Subcutaneous abdominal adipose tissue (tissue), 5 donors: ENCODE data around the gene CCRL2.
"Not testable (repeated sequence)": the region's sequence is repeated elsewhere in the genome, so short reads cannot be mapped to it uniquely, and the experiment has no call there.

ENCODE experiments used
- H3K27ac ChIP-seq: one replicate; pipeline ENCODE4 v1.7.0; 2013; ENCODE audit warnings: low read depth, mild to moderate bottlenecking, inconsistent platforms, low read length, moderate library complexity
- H3K27me3 ChIP-seq, 5 donors: one replicate each; pipeline ENCODE4 v1.7.0; 2013; ENCODE audit warnings: low read length in 5 of 5, inconsistent platforms in 1 of 5; ENCODE audit not compliant: control insufficient read depth in 5 of 5, insufficient read depth in 4 of 5
- H3K36me3 ChIP-seq, 5 donors: one replicate each; pipeline ENCODE4 v1.7.0; 2013; ENCODE audit warnings: low read length in 5 of 5; ENCODE audit not compliant: control insufficient read depth in 5 of 5, insufficient read depth in 5 of 5
- H3K4me1 ChIP-seq, 5 donors: one replicate each; pipeline ENCODE4 v1.7.0; 2013; ENCODE audit warnings: low read length in 5 of 5, mild to moderate bottlenecking in 3 of 5, moderate library complexity in 1 of 5; ENCODE audit not compliant: control insufficient read depth in 5 of 5, insufficient read depth in 5 of 5
- H3K4me3 ChIP-seq, 5 donors: one replicate each; pipeline ENCODE4 v1.7.0; 2013; ENCODE audit warnings: low read length in 5 of 5, low read depth in 1 of 5
- H3K9ac ChIP-seq, 5 donors: one replicate each; pipeline ENCODE4 v1.7.0; 2013; ENCODE audit warnings: low read length in 5 of 5, mild to moderate bottlenecking in 4 of 5, moderate library complexity in 3 of 5
- H3K9me3 ChIP-seq, 5 donors: one replicate each; pipeline ENCODE4 v1.7.0; 2013; ENCODE audit warnings: low read length in 5 of 5; ENCODE audit not compliant: control insufficient read depth in 5 of 5
- donor health status: healthy.
- donor health status: healthy.
- donor health status: healthy.
- donor health status: healthy.
- donor health status: healthy.

CCRL2 gene

GRCh38 chr3:46413951-46414350 is 6.9 kb downstream of the CCRL2 start:
- H3K36me3 ChIP-seq = no peaks in the 10 kb centered on the region
- H3K9me3 ChIP-seq = no peaks in the 10 kb centered on the region
- peak overlapping the region; percentile 42 for H3K27ac ChIP-seq
- no peak overlapping the region for H3K4me3 ChIP-seq
- peaks cover 0 to 49% (median 2%) of the 10 kb centered on the region in 5 donors for H3K4me1 ChIP-seq
- H3K27me3 ChIP-seq = no peaks in the 10 kb centered on the region
- H3K9ac ChIP-seq = no peak overlapping the region

DNA sequence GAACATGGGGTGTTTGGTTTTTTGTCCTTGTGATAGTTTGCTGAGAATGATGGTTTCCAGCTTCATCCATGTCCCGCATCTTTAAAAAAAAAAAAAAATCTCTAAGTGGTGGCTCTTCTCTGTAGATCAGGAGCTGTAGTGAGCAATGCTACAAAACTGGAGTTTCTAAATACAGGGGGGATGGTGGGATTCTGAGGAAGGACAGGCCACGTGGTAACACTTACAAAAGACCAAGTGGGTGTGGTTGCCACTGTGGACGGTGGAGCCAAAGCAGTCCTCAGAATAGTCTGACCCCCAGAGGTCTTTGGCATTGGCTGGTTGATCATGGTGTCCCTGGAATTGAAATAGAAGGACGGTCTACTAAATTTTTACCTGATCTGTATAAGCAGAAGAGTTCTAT is 7.7 kb downstream of the CCRL2 start:
- Histone ChIP-seq H3K4me3 (no peak overlapping the region), H3K27me3 (no peaks in the 10 kb centered on the region), H3K4me1 (peaks cover 0 to 47% (median 2%) of the 10 kb centered on the region in 5 donors), H3K9ac (no peak overlapping the region), H3K36me3 (no peaks in the 10 kb centered on the region), H3K27ac (no peak overlapping the region), H3K9me3 (no peaks in the 10 kb centered on the region)

DNA sequence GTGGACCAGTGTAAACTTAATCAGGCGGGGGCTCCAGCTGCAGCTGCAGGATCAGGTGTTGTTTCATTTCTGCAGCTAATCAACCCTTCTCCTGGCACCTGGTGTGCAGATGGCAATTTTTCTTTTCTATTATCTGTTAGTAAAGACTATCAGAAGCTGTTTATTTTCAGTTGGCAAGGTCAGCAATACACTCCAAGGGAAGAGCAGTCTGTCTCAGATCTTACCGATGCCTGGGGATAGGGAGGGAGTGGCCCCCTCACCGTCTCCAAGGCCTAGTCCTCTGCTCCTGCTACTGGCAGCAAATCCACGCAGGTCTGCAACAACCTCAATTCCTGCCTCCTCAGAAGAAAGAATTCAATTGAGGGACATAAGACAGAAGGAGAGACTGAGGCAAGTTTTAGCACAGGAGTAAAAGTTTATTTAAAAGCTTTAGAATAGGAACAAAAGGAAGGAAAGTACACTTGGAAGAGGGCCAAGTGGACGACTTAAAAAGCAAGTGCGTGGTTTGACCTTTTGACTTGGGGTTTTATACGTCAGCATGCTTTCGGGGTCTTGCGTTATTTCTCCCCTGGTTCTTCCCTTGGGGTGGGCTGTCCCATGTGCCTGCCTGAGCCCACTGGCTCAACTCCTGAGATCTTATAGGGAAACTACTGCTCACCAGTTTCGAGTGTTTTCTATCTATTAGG is 9.2 kb downstream of the CCRL2 start:
- no peak overlapping the region for H3K27ac ChIP-seq
- no peak overlapping the region for H3K4me3 ChIP-seq
- H3K36me3 ChIP-seq = no peaks in the 10 kb centered on the region
- H3K4me1 ChIP-seq = peaks cover 0 to 37% (median 2%) of the 10 kb centered on the region in 5 donors
- no peaks in the 10 kb centered on the region for H3K9me3 ChIP-seq
- H3K27me3 ChIP-seq = no peaks in the 10 kb centered on the region
- H3K9ac ChIP-seq = no peak overlapping the region

GRCh38 chr3:46416811-46417510 is 9.9 kb downstream of the CCRL2 start:
- H3K27me3 ChIP-seq = no peaks in the 10 kb centered on the region
- H3K27ac ChIP-seq = no peak overlapping the region
- no peak overlapping the region for H3K9ac ChIP-seq
- H3K4me1 ChIP-seq = peaks cover 0 to 37% (median 2%) of the 10 kb centered on the region in 5 donors
- no peaks in the 10 kb centered on the region for H3K9me3 ChIP-seq
- H3K36me3 ChIP-seq = no peaks in the 10 kb centered on the region
- H3K4me3 ChIP-seq = no peak overlapping the region

- no peak overlapping the region for H3K9ac ChIP-seq
- H3K27ac ChIP-seq = no peak overlapping the region
- H3K36me3 ChIP-seq = no peaks in the 10 kb centered on the region
- H3K9me3 ChIP-seq = no peaks in the 10 kb centered on the region
- H3K4me1 ChIP-seq = peaks cover 0 to 27% (median 2%) of the 10 kb centered on the region in 5 donors
- H3K4me3 ChIP-seq = no peak overlapping the region
- H3K27me3 ChIP-seq = no peaks in the 10 kb centered on the region
These were observed 11.0 kb downstream of the CCRL2 start for GRCh38 chr3:46417841-46418611.

DNA sequence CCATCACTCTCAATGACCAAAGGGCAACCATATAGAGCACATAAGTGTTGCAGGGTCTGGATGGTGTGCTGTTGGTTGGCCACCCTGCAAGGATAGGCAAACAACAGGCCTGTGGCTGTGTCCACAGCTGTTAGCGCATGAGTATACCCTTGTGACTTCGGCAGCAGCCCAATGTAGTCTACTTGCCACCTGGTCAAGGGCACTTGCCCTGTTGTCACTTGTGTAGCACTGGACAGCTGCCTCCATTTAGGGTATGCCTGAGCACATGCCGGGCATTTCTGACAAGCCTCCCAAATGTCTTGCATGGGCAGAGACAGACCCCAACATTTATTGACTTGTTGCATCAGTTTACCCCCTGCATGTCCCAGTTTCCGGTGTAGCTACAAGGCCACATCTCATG is 12.8 kb downstream of the CCRL2 start:
- peaks cover 0 to 18% (median 2%) of the 10 kb centered on the region in 5 donors for H3K4me1 ChIP-seq
- H3K36me3 ChIP-seq = no peaks in the 10 kb centered on the region

DNA sequence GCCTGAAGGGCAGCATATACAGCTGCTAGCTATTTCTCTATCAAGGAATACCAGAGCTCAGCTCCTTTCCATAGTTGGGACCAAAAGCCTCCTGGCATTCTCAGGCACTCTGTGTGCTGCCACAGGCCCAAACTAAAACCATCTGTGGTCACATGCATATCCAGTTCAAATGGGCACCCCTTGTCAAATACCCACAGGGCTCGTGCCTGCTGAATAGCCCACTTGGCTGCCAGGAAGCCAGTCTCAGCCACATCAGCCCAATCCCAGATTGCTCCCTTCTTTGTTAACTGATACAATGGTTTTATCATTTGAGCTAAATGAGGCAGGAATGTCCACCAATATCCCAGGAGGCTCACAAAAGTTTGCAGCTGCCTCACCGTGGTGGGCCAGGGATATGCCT is 13.9 kb downstream of the CCRL2 start:
- Histone ChIP-seq H3K4me3 (no peak overlapping the region), H3K27me3 (no peaks in the 10 kb centered on the region), H3K27ac (no peak overlapping the region), H3K4me1 (peaks cover 0 to 11% (median 0%) of the 10 kb centered on the region in 5 donors), H3K9me3 (no peaks in the 10 kb centered on the region), H3K9ac (no peak overlapping the region), H3K36me3 (no peaks in the 10 kb centered on the region)

More for the DNA sequence above, 12.8 kb downstream of the CCRL2 start:
- no peaks in the 10 kb centered on the region for H3K9me3 ChIP-seq
- no peak overlapping the region for H3K27ac ChIP-seq
- H3K27me3 ChIP-seq = no peaks in the 10 kb centered on the region
- H3K9ac ChIP-seq = no peak overlapping the region
- no peak overlapping the region for H3K4me3 ChIP-seq

DNA sequence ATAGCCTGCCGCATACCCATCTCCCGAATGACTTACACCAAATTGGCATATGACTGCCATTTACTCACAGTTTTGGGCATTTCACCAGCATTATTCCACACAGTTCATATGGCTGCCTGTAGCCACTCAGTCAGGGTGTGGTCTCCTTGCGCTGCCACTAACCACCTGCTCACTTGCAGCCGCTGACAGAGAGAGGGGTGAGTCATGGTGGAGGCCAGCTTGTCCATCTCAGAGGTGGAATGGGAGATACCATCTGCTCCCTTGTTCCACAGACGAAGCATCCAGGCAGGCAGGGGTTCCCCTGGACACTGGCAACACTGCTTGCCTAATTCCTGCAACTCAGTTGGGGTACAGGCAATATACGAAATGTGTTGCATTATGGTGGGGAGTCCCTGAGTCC is 15.6 kb downstream of the CCRL2 start:
- H3K9me3 ChIP-seq = no peaks in the 10 kb centered on the region

GRCh38 chr3:46423588-46423987 is 16.5 kb downstream of the CCRL2 start:
- Histone ChIP-seq H3K9me3 (no peaks in the 10 kb centered on the region), H3K9ac (no peak overlapping the region), H3K36me3 (no peaks in the 10 kb centered on the region), H3K4me3 (no peak overlapping the region), H3K27ac (no peak overlapping the region), H3K4me1 (peaks cover 0 to 10% (median 4%) of the 10 kb centered on the region in 5 donors), H3K27me3 (no peaks in the 10 kb centered on the region)

More for the DNA sequence above, 15.6 kb downstream of the CCRL2 start:
- H3K4me3 ChIP-seq = no peak overlapping the region
- H3K36me3 ChIP-seq = no peaks in the 10 kb centered on the region
- no peak overlapping the region for H3K27ac ChIP-seq
- peaks cover 0 to 6% (median under 1%) of the 10 kb centered on the region in 5 donors for H3K4me1 ChIP-seq
- H3K9ac ChIP-seq = no peak overlapping the region
- H3K27me3 ChIP-seq = no peaks in the 10 kb centered on the region

DNA sequence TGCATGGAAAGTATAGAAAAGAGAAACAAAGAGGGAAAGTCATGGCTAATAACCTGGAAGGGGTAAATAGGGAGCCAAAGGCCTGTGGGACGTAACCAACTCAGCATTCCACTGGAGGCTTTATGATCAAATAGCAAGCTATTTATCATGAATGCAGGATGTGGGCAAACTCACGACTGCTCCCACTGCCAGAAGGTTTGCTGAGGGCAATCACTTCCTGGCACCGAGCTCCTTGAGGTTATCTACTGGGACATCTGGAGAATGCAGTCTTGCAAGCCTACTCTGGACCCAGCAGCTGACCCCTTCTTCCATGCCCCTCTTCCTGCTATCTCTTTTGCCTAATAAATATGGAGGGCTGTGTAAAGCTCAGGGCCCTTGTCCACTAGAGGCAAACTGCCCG is 19.4 kb downstream of the CCRL2 start:
- not testable (repeated sequence) for H3K9ac ChIP-seq, H3K36me3 ChIP-seq, H3K4me3 ChIP-seq, H3K27me3 ChIP-seq, H3K27ac ChIP-seq, H3K9me3 ChIP-seq
- peaks cover 0 to 10% (median 4%) of the 10 kb centered on the region in 5 donors for H3K4me1 ChIP-seq
